Neuron (in vitro differentiated cells): ENCODE data around the gene MIPOL1.

Experiments
- H2AFZ ChIP-seq: one replicate; pipeline ENCODE4 v1.6.1; 2013; ENCODE audit warnings: low read depth, mild to moderate bottlenecking, inconsistent platforms, low read length, moderate library complexity
- H3K27me3 ChIP-seq: one replicate; pipeline ENCODE4 v1.6.1; 2013; ENCODE audit warnings: low read length; ENCODE audit not compliant: insufficient read depth
- H3K36me3 ChIP-seq: one replicate; pipeline ENCODE4 v1.6.1; 2013; ENCODE audit warnings: low read length; ENCODE audit not compliant: insufficient read depth
- H3K4me1 ChIP-seq: one replicate; pipeline ENCODE4 v1.6.1; 2013; ENCODE audit warnings: low read length; ENCODE audit not compliant: insufficient read depth
- H3K4me3 ChIP-seq: 2 replicates; pipeline ENCODE4 v1.5.1; 2013; ENCODE audit warnings: mild to moderate bottlenecking, low read length, moderate library complexity
- H3K9me3 ChIP-seq: one replicate; pipeline ENCODE4 v1.6.1; 2013; ENCODE audit warnings: low read length

MIPOL1 gene

DNA sequence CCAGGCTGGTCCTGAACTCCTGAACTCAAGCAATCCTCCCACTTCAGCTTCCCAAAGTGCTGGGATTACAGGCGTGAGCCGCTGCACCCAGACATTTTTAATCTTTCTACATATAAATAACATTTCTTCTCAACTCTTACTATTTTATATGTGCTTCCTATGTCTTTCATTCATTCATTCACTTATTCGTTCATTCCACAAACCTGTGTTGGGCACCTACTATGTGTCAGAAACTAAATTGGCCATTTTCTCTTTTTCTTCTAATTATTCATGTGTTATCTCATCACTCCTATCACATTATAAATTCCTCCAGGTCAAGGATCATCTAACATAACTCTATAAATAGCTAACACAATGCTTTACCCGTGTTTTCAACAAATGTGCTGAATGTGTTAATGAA is 373.7 kb downstream of the MIPOL1 start:
- Histone ChIP-seq H3K4me1 (peaks cover 8% of the 10 kb centered on the region), H3K27me3 (no peaks in the 10 kb centered on the region), H2AFZ (no peak overlapping the region), H3K36me3 (no peaks in the 10 kb centered on the region), H3K9me3 (no peaks in the 10 kb centered on the region), H3K4me3 (no peak overlapping the region)

DNA sequence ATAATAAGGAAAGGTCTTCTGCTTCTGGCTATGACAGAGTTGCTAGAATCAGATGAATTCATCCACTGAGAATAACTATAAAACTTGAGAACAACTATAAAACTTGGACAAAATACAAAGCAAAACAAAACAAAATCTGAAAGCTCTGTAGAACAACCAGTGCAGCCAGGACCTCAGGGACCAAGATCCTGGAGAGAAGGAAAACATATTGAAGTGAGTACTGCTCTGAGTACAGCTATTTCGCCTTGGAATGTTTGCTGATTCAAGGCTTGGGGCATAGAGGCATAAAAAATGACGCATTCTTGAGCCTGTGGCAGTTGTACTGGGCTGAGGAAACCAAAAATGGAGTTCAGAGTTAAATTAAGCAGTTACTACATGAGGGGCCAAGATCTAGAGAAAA is 375.6 kb downstream of the MIPOL1 start:
- H3K4me1 ChIP-seq: peaks cover 7% of the 10 kb centered on the region
- no peak overlapping the region for H2AFZ ChIP-seq
- H3K9me3 ChIP-seq: no peaks in the 10 kb centered on the region
- no peaks in the 10 kb centered on the region for H3K36me3 ChIP-seq
- no peak overlapping the region for H3K4me3 ChIP-seq
- H3K27me3 ChIP-seq: no peaks in the 10 kb centered on the region

DNA sequence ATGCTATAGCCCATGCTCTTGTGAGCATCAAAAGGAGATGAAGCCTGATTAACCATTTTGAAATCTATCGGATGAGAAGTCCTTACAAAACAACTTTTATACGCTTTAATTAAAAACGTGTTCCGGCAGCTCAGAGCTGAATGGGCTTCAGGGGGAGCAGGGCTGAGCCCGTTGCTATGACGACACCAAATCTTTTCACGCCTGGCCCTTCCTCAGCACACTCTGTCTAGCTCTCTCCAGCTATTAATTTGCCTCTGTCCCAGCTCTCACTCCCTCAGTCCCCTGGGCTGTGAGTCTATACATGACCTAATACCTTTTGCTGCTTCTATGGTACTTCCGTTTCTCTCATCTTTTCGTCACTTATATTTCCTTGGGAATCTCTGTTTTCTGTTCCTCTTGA is 381.5 kb downstream of the MIPOL1 start:
- H3K9me3 ChIP-seq: no peaks in the 10 kb centered on the region
- H3K36me3 ChIP-seq: no peaks in the 10 kb centered on the region
- H2AFZ ChIP-seq: no peak overlapping the region
- H3K4me1 ChIP-seq: peaks cover 27% of the 10 kb centered on the region
- H3K27me3 ChIP-seq: no peaks in the 10 kb centered on the region
- H3K4me3 ChIP-seq: no peak overlapping the region

DNA sequence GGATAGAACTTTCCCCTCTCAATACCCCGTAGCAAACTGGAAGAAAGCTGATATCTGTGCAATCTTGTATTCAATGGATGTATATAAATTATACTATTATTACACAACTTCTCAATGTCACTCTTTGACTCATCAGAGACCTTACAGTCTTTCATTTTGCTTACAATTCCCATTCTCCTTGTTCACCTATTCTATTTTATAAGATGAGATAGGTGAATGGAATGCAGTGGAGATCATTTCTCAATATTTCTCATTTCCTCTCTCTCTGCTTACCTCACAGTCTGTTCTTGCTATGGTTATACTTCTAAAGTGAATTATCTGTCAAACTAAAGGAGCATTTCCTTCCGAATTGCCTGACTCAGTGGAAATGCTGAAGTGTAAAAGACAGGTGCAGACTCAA is 382.4 kb downstream of the MIPOL1 start:
- Histone ChIP-seq H3K4me3 (no peak overlapping the region), H3K27me3 (peaks cover 7% of the 10 kb centered on the region), H3K36me3 (no peaks in the 10 kb centered on the region), H2AFZ (no peak overlapping the region), H3K9me3 (no peaks in the 10 kb centered on the region), H3K4me1 (peaks cover 35% of the 10 kb centered on the region)

DNA sequence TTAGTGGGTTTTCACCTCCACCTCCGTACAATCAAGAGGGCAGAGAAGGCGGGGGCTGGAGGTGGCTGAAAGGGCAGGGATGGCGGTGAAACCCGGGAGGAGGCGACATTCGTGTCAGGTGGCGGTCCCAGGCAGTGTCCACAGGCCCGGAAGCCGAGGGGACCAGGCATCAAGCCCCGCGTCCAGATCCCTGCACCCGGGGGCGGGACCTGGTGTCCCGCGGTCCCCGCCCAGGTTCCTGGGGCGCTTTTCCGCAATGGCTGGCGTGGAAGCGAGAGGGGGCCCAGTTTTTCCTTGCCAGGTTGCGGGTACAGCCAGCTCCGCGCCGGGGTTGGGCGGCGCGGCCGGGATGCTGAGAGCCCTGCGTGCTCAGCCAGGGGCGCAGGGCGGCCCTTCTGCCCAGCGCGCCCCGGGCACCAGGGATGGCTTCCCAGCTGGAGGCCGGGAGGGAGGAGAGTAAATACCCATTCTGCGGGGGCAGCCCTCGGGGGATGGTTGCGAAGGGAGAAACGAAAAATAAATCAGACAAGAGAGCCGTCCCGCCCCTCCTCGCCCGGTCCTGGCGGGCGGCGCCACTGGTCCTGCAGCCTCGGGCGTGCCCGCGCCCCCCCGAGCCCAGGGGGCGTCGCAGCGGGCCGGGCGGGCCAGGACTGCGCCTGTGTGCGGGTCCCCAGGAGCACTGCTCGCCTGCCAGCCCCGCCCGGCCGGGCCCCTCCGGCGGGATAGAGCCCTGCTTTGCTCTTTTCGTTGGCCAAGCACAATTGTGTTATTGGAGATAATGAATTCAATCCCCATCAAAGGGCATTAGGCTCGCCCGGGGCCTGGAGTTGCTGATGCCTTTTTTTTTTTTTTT is 385.8 kb downstream of the MIPOL1 start:
- no peaks in the 10 kb centered on the region for H3K9me3 ChIP-seq
- H3K27me3 ChIP-seq: peaks cover 31% of the 10 kb centered on the region
- H3K4me3 ChIP-seq: peak overlapping the region; percentile 47
- peaks cover 39% of the 10 kb centered on the region for H3K4me1 ChIP-seq
- no peaks in the 10 kb centered on the region for H3K36me3 ChIP-seq
- H2AFZ ChIP-seq: peak overlapping the region; percentile 81

DNA sequence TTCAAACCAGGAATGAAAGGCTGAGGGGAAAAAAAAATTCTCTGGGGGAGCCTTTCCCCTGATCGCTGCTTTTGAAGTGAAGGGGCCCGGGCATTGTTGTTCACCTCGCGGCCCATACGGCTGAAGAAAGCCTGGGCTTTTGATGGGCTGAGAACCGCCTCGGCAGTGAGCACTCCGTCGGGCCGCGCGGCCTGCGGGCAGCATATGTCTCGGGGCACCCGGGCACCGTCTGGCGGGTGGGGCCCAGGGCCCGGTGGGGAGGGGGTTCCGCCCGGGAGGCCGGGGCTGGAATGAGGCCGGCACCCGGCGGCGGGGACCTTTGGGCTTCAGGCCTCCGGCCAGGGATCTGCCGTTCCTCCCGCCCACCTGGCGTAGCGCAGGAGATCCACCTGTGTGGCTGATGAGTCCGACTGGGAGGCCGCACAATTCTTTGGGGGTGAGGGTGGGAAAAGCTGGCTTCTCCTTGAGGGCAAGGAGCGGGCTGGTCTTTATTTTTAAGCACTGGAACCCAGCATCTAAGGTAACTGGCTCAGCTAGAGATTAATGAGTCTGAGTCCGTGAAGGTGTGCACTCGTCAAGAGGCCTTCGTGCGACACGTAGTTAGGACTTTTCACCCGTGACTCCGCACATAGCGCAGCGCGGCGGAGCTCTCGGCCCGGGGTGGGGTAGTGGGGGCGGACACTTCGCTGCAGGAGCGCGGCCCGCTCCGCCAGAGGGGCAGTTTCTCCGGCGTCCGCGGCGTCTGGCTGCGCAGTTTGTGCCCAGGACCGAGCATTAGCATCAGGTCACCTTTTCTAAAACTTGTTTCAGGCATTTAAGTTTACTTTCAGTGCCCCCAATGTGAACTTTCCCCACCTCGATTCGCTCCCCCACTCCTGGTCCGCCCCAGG is 386.7 kb downstream of the MIPOL1 start:
- peak overlapping the region; percentile 47 for H3K4me3 ChIP-seq
- H3K27me3 ChIP-seq: peaks cover 38% of the 10 kb centered on the region
- H3K4me1 ChIP-seq: peaks cover 38% of the 10 kb centered on the region
- H3K36me3 ChIP-seq: no peaks in the 10 kb centered on the region
- no peaks in the 10 kb centered on the region for H3K9me3 ChIP-seq
- H2AFZ ChIP-seq: peak overlapping the region; percentile 81

DNA sequence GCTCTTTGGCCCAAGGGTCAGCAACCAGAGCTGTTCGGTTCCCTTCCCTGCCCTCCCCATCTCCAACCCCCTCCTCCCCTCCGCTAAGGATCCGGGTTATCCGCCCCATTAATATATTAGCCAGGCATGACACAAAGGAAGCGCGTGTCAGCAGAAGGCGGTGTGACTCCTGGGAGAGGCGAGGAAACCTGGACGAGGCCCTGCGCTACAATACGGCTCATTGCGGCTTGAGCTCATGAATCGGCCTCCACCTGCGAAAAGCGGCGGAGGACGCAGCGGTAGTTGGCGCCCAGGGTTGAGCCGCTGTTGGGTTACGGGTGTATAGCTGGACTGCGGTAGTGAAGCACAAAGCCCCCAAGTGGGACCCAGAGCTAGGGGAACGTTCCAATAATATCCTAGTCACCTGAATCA is 387.4 kb downstream of the MIPOL1 start:
- H3K27me3 ChIP-seq: peaks cover 39% of the 10 kb centered on the region

DNA sequence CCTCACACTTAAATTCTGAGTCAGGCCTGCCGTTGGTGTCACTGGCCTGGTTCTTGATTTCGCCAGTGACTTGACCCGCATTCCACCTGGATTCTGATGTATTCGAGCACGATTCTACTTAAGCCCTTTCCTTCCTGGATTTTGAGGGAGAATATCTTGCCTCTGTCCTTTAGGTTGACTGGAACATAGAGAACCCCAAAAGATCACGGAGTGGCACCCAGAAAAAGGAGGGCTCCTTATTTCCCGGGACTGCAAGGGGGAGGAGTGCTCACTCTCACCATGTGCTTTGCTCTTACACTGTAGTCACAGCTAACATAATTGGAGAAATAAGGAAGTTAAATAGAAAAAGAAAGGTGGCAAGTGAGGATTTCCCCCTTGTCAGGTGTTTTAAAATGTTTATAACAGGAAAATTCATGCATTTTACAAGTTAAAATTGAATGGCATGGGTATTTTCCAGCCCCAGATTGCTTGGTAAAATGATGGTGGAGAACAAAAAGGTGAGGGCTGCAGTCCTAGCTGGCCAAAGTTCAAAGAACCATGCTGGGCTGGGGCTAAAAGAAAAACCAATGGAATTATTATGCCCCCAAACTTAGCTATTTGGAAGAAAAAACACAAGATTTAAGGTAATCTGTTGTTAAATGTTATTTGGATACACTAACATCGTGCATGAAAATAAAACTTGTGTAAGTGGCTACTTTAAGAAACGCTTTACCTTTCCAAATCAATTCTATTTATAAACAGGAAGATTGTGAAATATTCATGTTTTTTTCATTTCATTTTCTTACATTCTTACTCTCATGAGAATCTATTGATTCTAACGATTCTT is 388.4 kb downstream of the MIPOL1 start:
- Histone ChIP-seq H2AFZ (no peak overlapping the region), H3K27me3 (peaks cover 50% of the 10 kb centered on the region), H3K4me3 (no peak overlapping the region), H3K9me3 (no peaks in the 10 kb centered on the region), H3K36me3 (no peaks in the 10 kb centered on the region), H3K4me1 (peaks cover 30% of the 10 kb centered on the region)

More for the DNA sequence above, 387.4 kb downstream of the MIPOL1 start:
- H3K36me3 ChIP-seq: no peaks in the 10 kb centered on the region
- H3K4me1 ChIP-seq: peaks cover 32% of the 10 kb centered on the region
- H3K4me3 ChIP-seq: peak overlapping the region; percentile 47
- H3K9me3 ChIP-seq: no peaks in the 10 kb centered on the region
- no peak overlapping the region for H2AFZ ChIP-seq

DNA sequence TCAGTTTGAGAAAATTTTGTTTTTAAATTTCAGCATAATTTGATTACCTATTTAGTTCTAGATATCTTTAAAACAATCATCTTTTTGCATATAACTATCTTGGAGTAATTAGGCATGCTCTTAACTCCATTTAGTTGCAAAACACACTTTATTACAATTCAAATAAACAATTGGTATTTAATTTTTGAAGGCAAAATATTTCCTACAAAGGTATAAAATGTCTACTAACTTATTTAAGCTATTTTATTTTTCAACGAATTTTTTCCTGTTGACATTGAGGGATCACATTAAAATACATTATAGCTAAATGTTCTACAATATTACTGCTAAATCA is 389.0 kb downstream of the MIPOL1 start:
- Histone ChIP-seq H2AFZ (no peak overlapping the region), H3K4me3 (no peak overlapping the region), H3K27me3 (peaks cover 55% of the 10 kb centered on the region), H3K4me1 (peaks cover 30% of the 10 kb centered on the region), H3K36me3 (no peaks in the 10 kb centered on the region), H3K9me3 (no peaks in the 10 kb centered on the region)

DNA sequence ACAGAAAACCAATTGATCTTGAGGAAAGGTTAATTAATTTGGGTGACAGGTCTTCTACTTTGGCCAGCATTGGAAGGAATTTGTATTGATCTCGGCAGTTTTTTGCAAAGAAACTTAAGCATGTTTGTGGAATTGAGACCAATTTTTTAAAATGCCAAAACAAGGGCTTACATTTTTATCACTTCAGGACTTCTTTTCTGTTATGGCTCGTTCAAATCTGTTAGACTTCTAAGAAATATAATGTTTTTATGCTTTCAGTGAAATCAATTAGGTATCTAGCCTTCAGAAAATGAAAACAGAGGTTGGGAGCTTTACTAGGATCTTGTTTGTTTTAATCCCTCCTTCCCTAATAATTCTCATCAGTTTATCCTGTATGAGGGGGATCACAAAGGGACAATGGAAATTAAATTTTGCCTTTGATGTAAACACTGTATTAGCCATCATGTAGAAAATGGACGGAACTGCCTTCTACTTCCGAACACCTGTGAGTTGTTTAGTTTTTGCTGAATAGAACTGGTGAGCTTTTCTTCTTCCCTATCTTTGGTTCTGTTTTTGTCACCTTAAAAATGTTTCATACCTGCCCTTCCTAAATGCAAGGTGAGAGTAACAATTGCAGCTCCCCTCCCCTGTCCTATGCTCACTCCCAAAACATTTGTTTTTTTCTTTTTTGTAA is 389.5 kb downstream of the MIPOL1 start:
- no peak overlapping the region for H2AFZ ChIP-seq
- H3K4me1 ChIP-seq: peaks cover 30% of the 10 kb centered on the region
- no peaks in the 10 kb centered on the region for H3K36me3 ChIP-seq
- peaks cover 60% of the 10 kb centered on the region for H3K27me3 ChIP-seq
- H3K9me3 ChIP-seq: no peaks in the 10 kb centered on the region
- peak overlapping the region; percentile 45 for H3K4me3 ChIP-seq

DNA sequence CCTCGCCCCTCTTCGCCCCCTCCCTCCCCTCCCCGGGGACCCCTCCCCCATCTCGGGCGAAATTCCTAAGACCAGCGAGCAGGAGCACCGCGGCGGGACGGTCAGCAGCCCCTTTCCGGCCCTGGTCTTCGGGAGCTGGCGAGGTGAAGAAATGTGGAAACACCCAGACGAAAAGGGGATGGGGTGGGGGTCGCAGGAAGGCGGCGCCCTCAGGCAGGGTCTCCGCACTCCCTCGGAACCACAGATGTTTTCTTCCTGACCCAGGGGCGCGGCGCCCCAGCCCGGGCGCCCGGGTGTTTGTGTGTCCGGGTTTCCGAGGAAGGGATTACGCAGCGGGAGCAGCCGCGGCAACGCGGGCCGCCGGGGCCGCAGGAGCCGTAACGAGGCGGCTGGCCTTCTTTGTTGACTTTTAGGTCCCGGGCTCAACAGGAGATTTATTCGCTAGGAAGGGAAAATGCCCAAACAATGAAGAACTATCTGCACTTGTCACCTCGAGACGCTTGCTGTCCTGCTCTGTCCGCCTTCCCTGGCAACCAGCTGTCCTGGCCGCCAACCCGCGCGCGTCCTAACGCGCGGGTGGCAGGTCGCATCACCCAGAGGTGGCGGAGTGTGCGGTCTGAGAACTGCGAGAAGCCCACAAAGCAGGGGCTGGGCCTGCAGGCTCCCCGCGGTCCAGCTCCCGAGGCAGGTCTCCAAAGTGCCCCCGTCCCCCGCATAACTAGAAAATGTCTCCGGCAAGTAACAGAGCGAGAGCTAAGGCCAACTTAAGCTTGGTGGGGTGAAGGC is 390.3 kb downstream of the MIPOL1 start:
- Histone ChIP-seq H3K27me3 (peaks cover 68% of the 10 kb centered on the region), H3K36me3 (no peaks in the 10 kb centered on the region), H3K4me1 (peaks cover 30% of the 10 kb centered on the region), H3K4me3 (peak overlapping the region; percentile 45), H3K9me3 (no peaks in the 10 kb centered on the region), H2AFZ (peak overlapping the region; percentile 52)

DNA sequence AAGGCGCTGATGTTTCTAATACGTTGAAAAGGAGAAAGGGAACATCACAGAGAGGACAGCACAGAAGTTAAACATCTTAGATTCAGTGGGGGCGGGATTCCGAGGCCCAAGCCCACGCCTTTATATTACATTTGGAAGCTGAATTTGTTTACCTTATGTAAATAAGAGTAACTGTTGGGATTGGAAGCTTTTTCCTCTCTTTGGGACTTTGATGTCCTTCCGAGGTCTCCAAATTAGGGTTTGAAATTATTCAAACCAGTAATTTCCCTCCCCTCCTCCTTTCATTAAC is 390.9 kb downstream of the MIPOL1 start:
- Histone ChIP-seq H3K9me3 (no peaks in the 10 kb centered on the region), H3K36me3 (no peaks in the 10 kb centered on the region), H3K4me3 (peak overlapping the region; percentile 45), H2AFZ (peak overlapping the region; percentile 52), H3K27me3 (peaks cover 73% of the 10 kb centered on the region), H3K4me1 (peaks cover 30% of the 10 kb centered on the region)
